ENCODE data around the gene SLC30A5.

Gene SLC30A5

GRCh38 chr5:69167493-69167855, 73.7 kb downstream of the SLC30A5 start:
- no peak for DNase-seq (ENCODE audit: low read depth, low spot score)

- DNase-seq (ENCODE audit: low read depth, low spot score): no peak
Measured at GRCh38 chr5:69167929-69168328, 74.1 kb downstream of the SLC30A5 start.

- no peak for DNase-seq (ENCODE audit: low read depth, low spot score)
Measured at GRCh38 chr5:69170495-69170894, 76.7 kb downstream of the SLC30A5 start.

GRCh38 chr5:69170969-69171368, 77.2 kb downstream of the SLC30A5 start:
- DNase-seq (ENCODE audit: low read depth, low spot score): no peak
